ENCODE data around the gene FAR2.
"Not testable (repeated sequence)": the region's sequence is repeated elsewhere in the genome, so short reads cannot be mapped to it uniquely, and the experiment has no call there.

FAR2 gene

GRCh38 chr12:29281371-29282005, 132.4 kb downstream of the FAR2 start:
- DNase-seq (ENCODE audit: low spot score), result no peak

- no peak for DNase-seq (ENCODE audit: low spot score)
These were observed 133.1 kb downstream of the FAR2 start for GRCh38 chr12:29282031-29282816.

GRCh38 chr12:29283969-29284700, 135.1 kb downstream of the FAR2 start:
- DNase-seq (ENCODE audit: low spot score), result no peak

GRCh38 chr12:29286081-29286790, 137.2 kb downstream of the FAR2 start:
- no peak for DNase-seq (ENCODE audit: low spot score)

GRCh38 chr12:29287622-29288021, 138.5 kb downstream of the FAR2 start:
- no peak for DNase-seq (ENCODE audit: low spot score)

- DNase-seq (ENCODE audit: low spot score), result no peak
These were observed 139.0 kb downstream of the FAR2 start for GRCh38 chr12:29288031-29288430.

GRCh38 chr12:29290475-29290874, 141.4 kb downstream of the FAR2 start:
- not testable (repeated sequence) for DNase-seq (ENCODE audit: low spot score)

- no peak for DNase-seq (ENCODE audit: low spot score)
These were observed 142.1 kb downstream of the FAR2 start for GRCh38 chr12:29291226-29291625.

- no peak for DNase-seq (ENCODE audit: low spot score)
These were observed 150.6 kb downstream of the FAR2 start for GRCh38 chr12:29299633-29300032.

GRCh38 chr12:29301114-29301513, 152.0 kb downstream of the FAR2 start:
- no peak for DNase-seq (ENCODE audit: low spot score)

- no peak for DNase-seq (ENCODE audit: low spot score)
These were observed 155.3 kb downstream of the FAR2 start for GRCh38 chr12:29304388-29304787.

- DNase-seq (ENCODE audit: low spot score), result no peak
These were observed 157.2 kb downstream of the FAR2 start for GRCh38 chr12:29306266-29306665.

GRCh38 chr12:29306682-29307081, 157.6 kb downstream of the FAR2 start:
- DNase-seq (ENCODE audit: low spot score), result no peak

- no peak for DNase-seq (ENCODE audit: low spot score)
These were observed 160.3 kb downstream of the FAR2 start for GRCh38 chr12:29309320-29309902.

GRCh38 chr12:29310899-29311298, 161.8 kb downstream of the FAR2 start:
- no peak for DNase-seq (ENCODE audit: low spot score)

GRCh38 chr12:29314416-29314815, 165.3 kb downstream of the FAR2 start:
- no peak for DNase-seq (ENCODE audit: low spot score)

- no peak for DNase-seq (ENCODE audit: low spot score)
These were observed 167.7 kb downstream of the FAR2 start for GRCh38 chr12:29316752-29317151.

GRCh38 chr12:29317556-29318363, 168.7 kb downstream of the FAR2 start:
- DNase-seq (ENCODE audit: low spot score), result peak; percentile 72

GRCh38 chr12:29320295-29321085, 171.4 kb downstream of the FAR2 start:
- no peak for DNase-seq (ENCODE audit: low spot score)

- DNase-seq (ENCODE audit: low spot score), result no peak
These were observed 173.1 kb downstream of the FAR2 start for GRCh38 chr12:29322157-29322556.

Data from activated CD4-positive, alpha-beta T cell treated with anti-CD3 and anti-CD28 coated beads, Interleukin-2, Interleukin-4, amounts not matched to agents 100 ng/mL and 50 ng/mL, durations not matched to agents 16 hours and 8 hours (primary cell).